HG03139 (cell line): ENCODE results near the gene EEF2K.

Experiments used
- ATAC-seq: cut with Tn5 transposase; IDR thresholded peaks from one replicate; pipeline ENCODE4 v1.9.1; 2021; ENCODE audit not compliant: unreplicated experiment

Gene EEF2K

GRCh38 chr16:22240023-22240710 is 34.1 kb downstream of the EEF2K start:
- ATAC-seq, result no peak

DNA sequence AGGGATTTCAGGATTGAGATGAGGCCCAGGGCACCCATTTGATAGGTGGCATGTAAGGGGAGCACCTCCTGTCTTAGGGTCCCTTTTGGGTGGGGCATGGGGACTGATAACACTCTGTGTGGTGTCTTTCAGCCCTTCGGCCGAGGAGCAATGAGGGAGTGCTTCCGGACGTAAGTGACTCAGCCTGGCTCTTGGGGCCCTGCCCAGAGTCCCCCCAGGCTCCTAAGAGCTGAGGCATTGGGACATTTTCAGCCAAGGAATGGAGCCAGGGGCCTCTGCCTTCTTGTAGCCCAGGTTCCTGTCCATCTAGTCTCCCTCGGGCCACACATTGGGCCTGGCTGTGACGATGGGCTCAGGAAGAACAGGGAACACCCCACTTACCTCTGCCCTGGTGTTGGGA is 44.4 kb downstream of the EEF2K start:
- ATAC-seq, result no peak

DNA sequence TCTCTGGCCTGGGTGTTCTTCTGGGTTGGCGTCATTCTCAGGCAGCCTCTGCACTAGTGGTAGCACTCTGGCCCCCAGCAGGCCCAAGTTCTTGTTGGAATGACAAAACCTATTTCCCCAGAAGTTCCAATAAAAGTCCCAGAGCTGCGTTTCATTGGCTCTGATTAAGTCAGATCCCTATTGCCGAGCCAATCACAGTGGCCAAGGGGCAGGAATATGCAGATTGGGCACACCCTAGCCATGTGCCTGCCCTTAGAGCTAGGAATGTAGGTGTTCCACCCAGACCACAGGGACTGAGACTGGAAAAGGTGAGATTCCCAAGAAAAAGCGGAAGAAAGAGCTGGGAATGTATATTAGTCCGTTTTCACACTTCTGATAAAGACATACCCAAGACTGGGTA is 46.2 kb downstream of the EEF2K start:
- ATAC-seq, result no peak

DNA sequence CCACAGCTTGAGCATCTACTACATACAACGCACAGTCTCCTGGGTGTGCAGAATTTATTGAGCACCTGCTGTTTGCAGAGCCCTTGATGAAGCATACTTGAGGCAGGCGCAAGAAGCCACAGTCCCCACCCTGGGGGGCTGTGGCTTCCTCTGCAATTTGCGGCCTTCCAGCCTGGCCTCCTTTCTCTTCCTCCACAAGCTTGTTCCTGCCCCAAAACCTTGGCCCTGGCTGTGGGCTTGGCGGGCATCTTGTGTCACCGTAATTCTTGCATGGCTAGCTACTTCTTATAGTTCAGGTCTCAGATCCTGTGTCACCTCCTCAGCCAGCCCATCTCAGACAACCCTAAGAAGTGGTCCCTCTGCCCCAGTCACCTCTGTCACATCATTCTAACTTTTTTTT is 47.2 kb downstream of the EEF2K start:
- no peak for ATAC-seq

DNA sequence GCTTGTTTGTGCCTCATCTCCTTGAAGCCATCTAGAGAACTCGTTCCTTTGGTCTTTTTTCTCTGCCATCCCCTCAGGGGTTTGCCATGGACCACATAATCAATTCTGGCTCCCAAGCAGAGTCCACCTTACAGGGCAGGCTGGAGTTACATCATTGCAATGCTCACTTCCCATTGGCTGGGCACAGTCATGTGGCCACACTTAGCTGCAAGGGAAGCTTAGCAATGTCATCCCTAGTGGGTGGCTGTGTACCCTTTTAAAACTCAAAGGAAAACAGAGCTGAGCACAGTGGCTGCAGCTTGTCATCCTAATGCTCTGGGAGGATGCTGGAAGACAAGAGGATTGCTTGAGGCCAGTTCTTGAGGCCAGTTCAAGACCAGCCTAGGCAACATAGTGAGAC is 49.3 kb downstream of the EEF2K start:
- ATAC-seq, result no peak

DNA sequence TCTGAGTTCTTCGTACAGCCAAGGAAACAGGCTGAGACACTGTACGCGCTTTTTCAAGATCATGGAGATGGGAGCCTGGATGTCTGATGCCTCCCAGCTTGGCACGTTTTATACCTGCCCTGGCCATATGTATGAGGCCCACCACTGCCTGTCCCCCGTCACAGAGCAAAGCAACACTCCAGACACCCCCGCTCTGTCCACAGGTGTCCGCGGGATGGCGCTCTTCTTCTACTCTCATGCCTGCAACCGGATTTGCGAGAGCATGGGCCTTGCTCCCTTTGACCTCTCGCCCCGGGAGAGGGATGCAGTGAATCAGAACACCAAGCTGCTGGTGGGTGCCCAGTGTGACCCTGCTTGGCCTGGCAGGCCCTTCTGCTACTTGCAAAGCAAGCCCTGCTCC is 51.4 kb downstream of the EEF2K start:
- no peak for ATAC-seq

DNA sequence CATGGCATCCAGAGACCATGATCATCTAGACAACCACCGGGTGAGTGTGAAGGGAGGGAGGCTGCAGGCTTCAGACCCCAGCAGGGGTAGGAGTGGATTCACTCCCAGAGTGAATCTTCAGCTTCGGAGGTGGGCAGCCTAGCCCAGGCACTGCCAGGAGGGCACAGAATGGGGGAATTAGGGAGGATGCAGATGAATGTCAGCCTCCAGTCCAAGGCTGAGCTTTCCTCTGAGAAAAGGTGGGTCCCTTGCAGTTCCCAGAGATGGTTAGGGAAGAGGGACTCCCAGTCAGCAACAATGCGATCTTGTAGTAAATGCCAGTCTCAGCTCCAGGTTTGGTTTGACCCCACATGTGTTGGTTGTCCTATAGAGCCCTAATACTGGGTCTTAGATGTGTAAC is 54.4 kb downstream of the EEF2K start:
- no peak for ATAC-seq

DNA sequence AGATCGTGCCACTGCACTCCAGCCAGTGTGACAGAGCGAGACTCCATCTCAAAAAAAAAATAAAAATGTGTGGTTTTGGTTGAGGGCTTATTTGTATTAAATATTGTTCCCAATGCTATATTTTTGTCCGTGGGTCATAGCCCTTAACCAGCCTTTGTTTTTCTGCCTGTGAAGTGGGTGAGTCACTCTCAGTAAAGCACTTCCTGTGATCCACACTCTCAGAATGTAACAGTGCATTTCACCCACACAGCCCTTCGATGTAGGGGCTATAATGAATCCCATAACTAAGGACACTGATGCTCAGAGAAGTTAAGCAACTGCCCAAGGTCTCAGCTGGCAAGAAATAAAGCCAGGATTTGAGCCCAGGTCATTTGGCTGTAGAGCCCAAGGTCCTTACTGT is 56.4 kb downstream of the EEF2K start:
- ATAC-seq, result no peak

GRCh38 chr16:22264786-22265185 is 58.7 kb downstream of the EEF2K start:
- ATAC-seq, result no peak

DNA sequence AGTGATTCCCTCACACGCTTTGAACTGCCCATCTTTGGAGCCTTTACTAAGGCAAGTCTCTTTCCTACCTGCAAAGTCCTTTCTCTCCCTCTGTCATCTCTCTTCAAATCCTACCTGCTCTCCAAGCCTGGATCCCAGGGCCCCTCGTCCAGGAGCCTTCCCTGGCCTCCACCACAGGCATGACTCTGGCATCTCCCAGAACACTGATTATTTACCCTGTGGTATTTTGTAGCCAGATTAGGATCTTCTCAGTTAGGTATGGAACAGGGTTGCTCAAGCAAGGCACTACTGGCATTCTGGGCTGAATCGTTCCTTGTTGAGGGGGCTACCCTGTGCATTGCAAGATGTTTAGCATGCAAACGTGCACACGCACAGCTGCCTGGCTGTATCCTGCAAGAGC is 59.3 kb downstream of the EEF2K start:
- no peak for ATAC-seq

DNA sequence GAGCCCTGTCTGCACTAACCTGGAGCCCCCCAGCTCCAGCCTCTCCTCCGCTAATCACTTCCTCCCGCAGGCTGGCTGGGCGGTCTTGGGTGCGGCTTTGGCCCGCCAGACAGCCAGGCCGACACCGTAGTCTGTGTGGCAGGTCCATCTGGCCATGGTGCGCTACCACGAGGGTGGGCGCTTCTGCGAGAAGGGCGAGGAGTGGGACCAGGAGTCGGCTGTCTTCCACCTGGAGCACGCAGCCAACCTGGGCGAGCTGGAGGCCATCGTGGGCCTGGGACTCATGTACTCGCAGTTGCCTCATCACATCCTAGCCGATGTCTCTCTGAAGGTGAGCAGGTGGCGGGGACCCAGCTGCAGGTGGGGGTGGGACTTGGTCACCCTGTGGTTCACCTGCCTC is 60.5 kb downstream of the EEF2K start:
- no peak for ATAC-seq

GRCh38 chr16:22267764-22268163 is 61.7 kb downstream of the EEF2K start:
- no peak for ATAC-seq

GRCh38 chr16:22270525-22270924 is 64.4 kb downstream of the EEF2K start:
- no peak for ATAC-seq

- no peak for ATAC-seq
Measured at GRCh38 chr16:22272870-22273650, 67.0 kb downstream of the EEF2K start.

DNA sequence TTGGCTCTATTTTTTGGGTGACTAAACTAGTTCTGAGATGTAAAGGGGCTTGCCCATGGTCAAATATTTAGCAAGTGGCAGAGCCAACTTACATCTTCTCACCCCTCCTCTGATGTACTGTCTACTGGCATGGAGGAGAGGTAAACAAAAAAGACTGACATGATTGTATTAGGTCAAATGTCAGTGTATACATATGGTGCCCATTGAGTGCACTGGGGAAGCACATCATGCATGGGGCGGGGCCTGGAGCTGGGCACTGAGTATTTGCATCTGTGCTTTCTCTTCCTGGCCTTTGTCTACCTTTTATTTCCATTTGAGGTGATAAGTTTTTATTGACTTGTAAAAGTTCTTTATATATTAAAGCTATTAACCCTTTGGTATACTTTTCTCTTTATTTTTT is 68.8 kb downstream of the EEF2K start:
- no peak for ATAC-seq

- no peak for ATAC-seq
Measured at GRCh38 chr16:22278441-22279230, 72.6 kb downstream of the EEF2K start.

DNA sequence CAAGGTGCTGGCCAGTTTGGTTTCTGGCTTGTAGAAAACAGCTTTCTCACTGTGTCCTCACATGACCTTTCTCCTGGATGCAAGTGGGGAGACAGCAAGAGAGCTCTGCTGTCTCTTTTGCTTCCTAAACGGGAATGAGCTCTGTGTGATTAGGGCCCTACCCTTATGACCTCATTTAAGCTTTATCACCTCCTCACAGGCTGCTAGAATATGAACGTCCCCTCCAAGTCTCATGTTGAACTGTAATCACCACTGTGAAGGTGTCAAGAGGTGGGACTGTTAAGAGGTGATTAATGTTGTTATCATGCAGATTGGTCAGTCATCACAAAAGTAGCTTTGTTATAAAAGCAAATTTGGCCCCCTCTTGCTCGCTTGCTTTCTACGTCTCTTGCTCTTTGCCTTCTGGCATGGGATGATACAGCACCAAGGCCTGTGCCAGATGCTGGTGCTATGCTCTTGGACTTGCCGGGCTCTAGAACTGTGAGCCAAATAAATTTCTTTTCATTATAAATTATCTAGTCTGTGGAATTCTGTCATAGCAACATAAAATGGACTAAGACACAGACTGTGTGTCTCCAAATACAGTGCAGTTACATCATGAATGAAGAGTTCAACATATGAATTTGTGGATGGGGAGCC is 76.3 kb downstream of the EEF2K start:
- ATAC-seq, result no peak

- ATAC-seq, result no peak
Measured at GRCh38 chr16:22284637-22285036, 78.6 kb downstream of the EEF2K start.

GRCh38 chr16:22285080-22285479 is 79.0 kb downstream of the EEF2K start:
- ATAC-seq, result no peak

- ATAC-seq, result no peak
Measured at GRCh38 chr16:22291020-22291419, 84.9 kb downstream of the EEF2K start.

DNA sequence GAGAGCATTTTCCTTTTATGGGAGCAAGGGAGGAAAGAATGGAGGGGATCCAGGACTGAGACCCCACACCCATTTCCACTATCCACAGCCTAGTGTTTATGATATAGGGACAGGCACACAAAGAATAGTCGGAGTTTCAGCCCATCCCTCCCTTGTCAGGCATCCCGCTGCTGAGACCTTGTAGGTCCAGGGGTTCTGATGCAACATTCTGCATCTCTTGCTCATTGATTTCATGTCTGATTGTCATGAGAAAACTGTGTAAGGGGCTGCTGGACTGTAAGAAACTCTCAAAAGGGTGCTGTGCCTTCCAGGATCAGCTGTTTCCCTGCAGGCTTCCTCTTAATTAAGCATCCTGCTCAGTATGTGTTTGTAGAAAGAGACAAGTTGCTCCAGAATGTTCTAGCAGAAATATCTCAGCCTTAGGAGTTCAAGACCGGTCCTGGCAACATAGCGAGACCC is 85.8 kb downstream of the EEF2K start:
- ATAC-seq, result no peak
